Small intestine (tissue), 7 donors: ENCODE data around the gene SNCAIP. TPM values are rescaled to one million over a fixed set of nuclear protein-coding genes. Genes with fewer than 3 reads are reported as not detected.

Experiments used
- DNase-seq, 2 donors: peaks; one replicate each; pipeline versions ENCODE4 v3.0.0 to v3.0.0-alpha.2; 2013
- FAIRE-seq: peaks from 2 replicates; lab custom pipeline; 2012; peaks lifted over from hg19 to GRCh38; lab: Jason Lieb, UNC
- H3K27ac ChIP-seq, 3 donors: one replicate each; pipeline ENCODE4 v1.5.1; 2013; ENCODE audit warnings: low read length in 2 of 3, mild to moderate bottlenecking in 2 of 3, control low read depth in 1 of 3, inconsistent platforms in 1 of 3, low read depth in 1 of 3, moderate library complexity in 1 of 3
- H3K27me3 ChIP-seq, 3 donors: one replicate each; pipeline ENCODE4 v1.6.1; 2013; ENCODE audit warnings: low read length in 3 of 3, inconsistent platforms in 1 of 3; ENCODE audit not compliant: control insufficient read depth in 3 of 3, insufficient read depth in 3 of 3
- H3K36me3 ChIP-seq, 3 donors: one replicate each; pipeline ENCODE4 v1.6.1; 2013; ENCODE audit warnings: low read length in 3 of 3, inconsistent platforms in 1 of 3, low read depth in 1 of 3, mild to moderate bottlenecking in 1 of 3, moderate library complexity in 1 of 3; ENCODE audit not compliant: control insufficient read depth in 3 of 3, insufficient read depth in 2 of 3
- H3K4me1 ChIP-seq, 3 donors: one replicate each; pipeline ENCODE4 v1.6.1; 2013; ENCODE audit warnings: low read length in 2 of 3, inconsistent platforms in 1 of 3, low read depth in 1 of 3, mild to moderate bottlenecking in 1 of 3, moderate library complexity in 1 of 3; ENCODE audit not compliant: control insufficient read depth in 3 of 3, insufficient read depth in 2 of 3
- H3K4me3 ChIP-seq, 3 donors: one replicate each; pipeline ENCODE4 v1.5.1; 2013; ENCODE audit warnings: low read length in 3 of 3, control low read depth in 1 of 3, inconsistent platforms in 1 of 3, low read depth in 1 of 3, mild to moderate bottlenecking in 1 of 3, moderate library complexity in 1 of 3
- H3K9me3 ChIP-seq, 2 donors: one replicate each; pipeline ENCODE4 v1.6.1; 2013; ENCODE audit warnings: low read depth in 1 of 2, low read length in 1 of 2; ENCODE audit not compliant: control insufficient read depth in 2 of 2, insufficient read depth in 1 of 2
- WGBS, 3 donors: extraction: QIAGEN DNeasy Blood & Tissue Kit; methylation state at CpG; one replicate each; pipeline ENCODE4 v1.1.7; 2013; 5-methylcytosine and 5-hydroxymethylcytosine counted together
- polyA plus RNA-seq, 4 donors: library from polyadenylated mRNA; stranded (reverse) in 3 of 4; unstranded in 1 of 4; fragments of 200-250 nt in 3 of 4; fragments of 120-200 nt in 1 of 4; gene quantifications; one replicate each; pipeline versions ENCODE4 v1.2.1 to v1.2.3, GENCODE V29; 2013
- donor health status: healthy with polysubstance abuse.
- donor health status: control.
- donor health status: control.
- donor health status: Bipolar disorder and iron deficiency.
- donor health status: healthy.

The SNCAIP gene
- polyA plus RNA-seq, 4 donors: 0.54 to 5.3 (median 1.1) TPM; not detected in 1

DNA sequence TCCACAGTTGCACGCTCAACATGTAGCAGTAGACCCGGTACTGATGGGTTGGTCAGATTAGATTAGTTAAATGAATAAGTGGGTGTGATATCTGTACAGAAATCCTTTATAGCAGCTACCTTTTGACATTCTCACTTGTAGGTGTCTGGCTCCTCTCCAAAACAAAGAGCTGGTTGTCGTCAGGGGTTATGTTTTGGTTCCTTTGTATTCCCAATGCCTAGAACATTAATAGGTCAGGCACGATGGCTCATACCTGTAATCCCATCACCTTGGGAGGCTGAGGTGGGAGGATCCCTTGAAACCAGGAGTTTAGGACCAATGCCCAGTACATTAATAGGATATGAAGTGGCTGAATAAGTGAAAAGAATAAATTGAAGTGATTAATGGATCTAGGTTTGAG lies 182.1 kb downstream of the SNCAIP start:
- H3K27ac ChIP-seq: no peak overlapping the region
- DNase-seq (peak in 1 of 2 donors; percentile 40), FAIRE-seq (no peak)
- WGBS, 3 donors: 20 to 58% (median 37%) methylated on average over 4 of the region's 4 CpGs
- H3K9me3 ChIP-seq: no peaks in the 10 kb centered on the region
- peaks cover 0 to 4% (median 3%) of the 10 kb centered on the region in 3 donors for H3K4me1 ChIP-seq
- no peak overlapping the region for H3K4me3 ChIP-seq
- no peaks in the 10 kb centered on the region for H3K27me3 ChIP-seq
- H3K36me3 ChIP-seq: no peaks in the 10 kb centered on the region

DNA sequence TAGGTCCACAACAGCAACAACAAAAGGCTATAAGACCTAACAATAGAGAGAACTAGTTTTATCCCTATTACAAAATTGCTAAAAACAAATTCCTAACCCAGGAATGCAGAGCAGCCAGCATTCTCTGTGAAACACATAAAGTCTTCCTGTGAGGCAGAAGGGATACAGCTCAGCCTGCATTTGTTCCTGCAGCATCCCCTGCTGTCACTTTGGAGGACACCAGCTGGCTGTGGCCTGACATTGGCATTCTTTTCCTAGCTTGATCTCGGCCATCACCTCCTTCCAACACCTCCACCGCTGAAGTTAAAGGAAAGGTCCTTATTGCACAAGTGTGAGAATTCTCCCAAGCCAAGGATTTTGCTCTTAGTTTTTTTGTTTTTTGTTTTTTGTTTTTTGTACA lies 186.1 kb downstream of the SNCAIP start:
- Histone ChIP-seq H3K27ac (no peak overlapping the region), H3K36me3 (no peaks in the 10 kb centered on the region), H3K27me3 (no peaks in the 10 kb centered on the region), H3K9me3 (no peaks in the 10 kb centered on the region), H3K4me1 (peaks cover 0 to 3% (median 0%) of the 10 kb centered on the region in 3 donors), H3K4me3 (no peak overlapping the region)
- DNase-seq (peak; percentile 39 to 47), FAIRE-seq (no peak)
- 47 to 61% (median 60%) methylated on average over 2 of the region's 2 CpGs for WGBS, 3 donors

DNA sequence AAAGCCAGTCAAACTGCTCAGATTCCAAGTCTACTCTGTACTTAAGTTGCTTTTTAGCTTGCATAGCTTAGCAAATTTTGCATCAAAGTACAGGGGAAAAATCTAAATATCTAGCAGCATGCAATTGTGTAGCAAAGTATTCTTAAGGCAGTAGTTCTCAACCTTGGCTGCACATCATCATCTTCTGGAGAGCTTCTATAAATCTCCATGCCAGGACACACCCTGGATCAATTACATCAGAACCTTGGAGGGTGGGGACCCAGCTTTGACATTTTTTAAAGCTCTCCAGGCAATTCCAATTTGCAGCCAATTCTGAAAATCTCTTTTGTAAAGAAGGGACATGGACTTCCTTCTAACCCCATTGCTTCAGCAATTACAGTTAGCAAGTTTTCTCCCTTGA lies 187.5 kb downstream of the SNCAIP start:
- FAIRE-seq: no peak
- Histone ChIP-seq H3K4me3 (no peak overlapping the region), H3K27me3 (no peaks in the 10 kb centered on the region), H3K27ac (no peak overlapping the region), H3K4me1 (no peaks in the 10 kb centered on the region), H3K36me3 (no peaks in the 10 kb centered on the region), H3K9me3 (no peaks in the 10 kb centered on the region)
- DNase-seq: no peak

DNA sequence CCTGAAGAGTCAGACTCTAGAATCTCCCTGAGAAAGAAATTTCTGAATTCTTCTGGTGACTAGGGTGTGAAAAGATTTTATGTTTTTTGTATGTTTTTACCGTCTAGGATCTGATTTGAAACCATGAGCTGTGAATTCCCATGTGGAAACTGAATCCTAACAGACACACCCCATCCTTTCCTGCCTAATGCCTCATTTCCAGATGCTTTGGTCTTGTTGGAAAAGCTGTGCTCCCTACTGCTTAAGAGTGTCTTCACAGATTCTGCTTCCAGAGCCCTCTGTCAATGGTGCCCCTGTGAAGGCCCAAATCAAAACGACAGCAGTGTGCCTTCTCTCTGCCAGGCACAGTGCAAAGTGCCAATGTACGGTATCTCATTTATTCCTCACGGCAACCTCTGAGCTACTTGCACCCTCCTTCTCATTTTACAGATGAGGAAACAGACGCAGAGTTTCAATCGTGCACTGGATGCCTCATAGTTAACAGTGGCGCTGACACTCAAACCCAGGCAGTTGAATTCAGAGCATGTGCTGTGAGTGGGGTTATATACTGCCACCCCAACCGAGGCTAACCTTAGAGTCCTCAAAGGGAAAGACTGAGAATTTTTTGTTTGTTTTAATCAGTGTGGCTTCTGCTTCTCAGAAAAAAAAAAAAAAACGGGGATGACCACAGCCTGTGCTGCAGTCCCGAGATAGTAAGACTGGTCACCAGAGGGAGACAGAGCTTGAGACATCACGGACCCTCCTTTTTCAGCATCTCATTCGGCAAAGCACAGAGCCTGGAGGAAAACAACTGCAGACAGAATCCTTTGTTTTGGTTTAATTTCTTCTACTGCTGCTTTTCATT lies 188.4 kb downstream of the SNCAIP start:
- Histone ChIP-seq H3K36me3 (no peaks in the 10 kb centered on the region), H3K9me3 (no peaks in the 10 kb centered on the region), H3K4me1 (no peaks in the 10 kb centered on the region), H3K27ac (no peak overlapping the region), H3K27me3 (no peaks in the 10 kb centered on the region), H3K4me3 (no peak overlapping the region)
- DNase-seq (peak in 1 of 2 donors; percentile 44), FAIRE-seq (no peak)
- WGBS, 3 donors: 50 to 65% (median 60%) methylated on average over 12 of the region's 12 CpGs

DNA sequence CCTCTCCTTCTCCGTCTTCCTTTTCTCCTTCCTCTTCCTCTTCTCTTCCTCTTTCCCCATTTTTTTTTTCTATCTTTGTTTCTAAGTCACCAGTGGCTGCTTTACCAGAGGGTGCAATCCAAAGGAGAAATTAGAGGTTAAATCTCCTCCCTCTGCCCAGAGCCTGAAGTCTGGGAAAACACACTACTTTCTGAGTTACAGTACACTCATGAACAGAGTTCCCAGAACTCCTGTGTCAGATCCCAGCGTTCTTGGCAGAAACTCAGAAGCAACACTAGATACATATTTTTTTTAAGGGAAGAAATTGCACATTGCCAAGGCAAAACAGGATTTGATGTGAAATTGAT lies 189.0 kb downstream of the SNCAIP start:
- Histone ChIP-seq H3K4me3 (no peak overlapping the region), H3K27me3 (no peaks in the 10 kb centered on the region), H3K27ac (no peak overlapping the region), H3K4me1 (peaks cover 0 to under 1% (median 0%) of the 10 kb centered on the region in 3 donors), H3K36me3 (no peaks in the 10 kb centered on the region), H3K9me3 (no peaks in the 10 kb centered on the region)
- DNase-seq: no peak
- FAIRE-seq: no peak
- 55 to 84% (median 76%) methylated on average over 2 of the region's 2 CpGs for WGBS, 3 donors

DNA sequence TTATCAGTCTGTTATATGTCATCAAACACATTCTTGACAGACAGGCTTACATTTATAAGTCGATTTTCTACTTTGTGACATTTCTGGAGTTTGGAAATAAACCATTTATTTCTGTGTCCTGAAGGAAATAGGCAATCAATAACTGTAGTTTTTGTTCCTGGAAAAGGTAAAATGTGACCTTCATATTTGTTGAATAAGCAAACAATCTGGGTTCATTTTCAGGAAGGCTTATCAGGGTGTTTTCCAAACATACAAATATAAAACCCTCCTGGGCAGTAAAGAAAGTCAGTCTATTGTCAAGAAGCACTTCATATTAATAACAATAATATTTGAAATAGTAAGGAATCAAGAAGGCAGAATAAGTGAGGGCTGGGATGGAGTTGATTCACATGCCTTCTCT lies 195.0 kb downstream of the SNCAIP start:
- no peak overlapping the region for H3K4me3 ChIP-seq
- no peak overlapping the region for H3K27ac ChIP-seq
- H3K4me1 ChIP-seq: peaks cover 0 to 5% (median 0%) of the 10 kb centered on the region in 3 donors
- no peaks in the 10 kb centered on the region for H3K36me3 ChIP-seq
- 32 to 46% (median 40%) methylated on average over 1 of the region's 1 CpG for whole genome bisulfite sequencing, 3 donors
- FAIRE-seq: no peak
- no peaks in the 10 kb centered on the region for H3K27me3 ChIP-seq
- DNase-seq: no peak
- H3K9me3 ChIP-seq: no peaks in the 10 kb centered on the region

DNA sequence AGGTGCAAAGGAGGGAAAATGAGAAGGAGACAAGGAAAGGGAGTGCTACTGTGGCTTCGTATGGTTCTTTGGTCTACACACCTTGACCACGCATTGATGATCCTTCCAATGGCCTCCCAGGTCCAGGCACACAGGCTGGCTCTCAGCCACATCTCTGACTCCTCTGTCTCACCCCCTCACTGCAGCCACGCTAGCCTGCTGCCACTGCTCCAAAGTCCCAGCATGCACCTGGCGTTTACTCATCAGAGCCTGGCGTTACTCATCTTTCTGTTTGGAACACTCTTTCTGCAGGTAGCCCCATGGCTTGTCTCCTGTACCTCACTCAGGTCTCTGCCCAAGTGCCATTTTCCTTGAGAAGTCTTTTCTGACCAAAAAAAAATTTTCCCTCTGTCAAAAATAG lies 195.5 kb downstream of the SNCAIP start:
- Histone ChIP-seq H3K27ac (no peak overlapping the region), H3K4me3 (no peak overlapping the region), H3K36me3 (no peaks in the 10 kb centered on the region), H3K27me3 (no peaks in the 10 kb centered on the region), H3K9me3 (no peaks in the 10 kb centered on the region), H3K4me1 (peaks cover 0 to 5% (median 0%) of the 10 kb centered on the region in 3 donors)
- no peak for FAIRE-seq
- DNase-seq: no peak
- WGBS, 3 donors: 59 to 84% (median 63%) methylated on average over 5 of the region's 5 CpGs

DNA sequence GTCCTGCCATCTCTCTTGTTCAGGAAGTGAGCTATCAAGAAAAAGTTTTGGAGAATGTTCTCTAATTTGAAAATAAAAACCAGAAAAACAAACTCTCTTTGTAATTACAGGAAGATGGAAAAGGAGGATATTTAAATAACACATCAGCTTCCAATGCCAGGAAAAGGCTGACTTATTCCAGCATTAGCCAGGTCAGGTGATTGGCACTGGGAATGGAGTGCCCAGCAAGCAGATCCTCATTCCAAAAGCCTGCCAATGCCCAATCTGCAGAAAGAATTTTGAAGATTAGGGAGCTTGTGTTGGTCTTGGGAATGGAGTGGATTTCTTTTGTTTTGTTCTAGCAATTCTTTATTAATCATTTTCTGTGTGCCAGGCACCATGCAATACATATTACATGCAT lies 196.6 kb downstream of the SNCAIP start:
- no peak overlapping the region for H3K27ac ChIP-seq
- DNase-seq (no peak), FAIRE-seq (no peak)
- H3K4me3 ChIP-seq: no peak overlapping the region
- peaks cover 0 to 5% (median 0%) of the 10 kb centered on the region in 3 donors for H3K4me1 ChIP-seq
- no peaks in the 10 kb centered on the region for H3K9me3 ChIP-seq
- no peaks in the 10 kb centered on the region for H3K27me3 ChIP-seq
- H3K36me3 ChIP-seq: no peaks in the 10 kb centered on the region
